Measurements from ENCODE around the gene AUTS2. TPM values are rescaled to one million over a fixed set of nuclear protein-coding genes. Genes with fewer than 3 reads are reported as not detected.

Gene AUTS2
- total and polyA plus RNA-seq, 2 of the 8 experiments (the other 6 are each of a cell fraction or from before 2014, with no cell fraction given): 25.9 to 101 TPM

GRCh38 chr7:70325509-70326101, 727.3 kb downstream of the AUTS2 start:
- Histone ChIP-seq H2BK12ac (ENCODE audit: low read depth, low read length) (no peak overlapping the region), H4K5ac (ENCODE audit: insufficient read length, low read depth, low read length) (no peak overlapping the region), H3K4me1 (replicated peaks in 1 of 4; ENCODE audit: control insufficient read depth in 3 of 4, insufficient read depth in 4 of 4, low read length in 3 of 4) (0 out of 7 replicates have a peak, but pooled peaks cover 0 to 2% (median 0%) of the 10 kb centered on the region in 4 experiments), H3K14ac (ENCODE audit: insufficient read length) (no peak overlapping the region), H3K9me3 (ENCODE audit: insufficient read depth in 2 of 2, low read depth in 1 of 2, low read length in 1 of 2) (no peaks in the 10 kb centered on the region), H4K8ac (ENCODE audit: extremely low read depth, insufficient read depth, low read length) (no peak overlapping the region), H2AFZ (ENCODE audit: low read length) (no peak overlapping the region), H3K4me3 (ENCODE audit: extremely low read depth in 1 of 4, insufficient read depth in 2 of 4, low read depth in 3 of 4, low read length in 4 of 4) (no peak overlapping the region), H3K56ac (replicated peaks; ENCODE audit: insufficient read length, low read depth, low read length) (no peak overlapping the region), H2BK120ac (replicated peaks; ENCODE audit: low read depth, low read length) (no peak overlapping the region), H2AK5ac (ENCODE audit: low read depth, low read length) (no peak overlapping the region), H4K20me1 (replicated peaks in 1 of 2; ENCODE audit: control insufficient read depth in 1 of 2, insufficient read depth in 2 of 2, low read length in 2 of 2) (no peaks in the 10 kb centered on the region), H3K23me2 (ENCODE audit: low read depth, low read length) (no peaks in the 10 kb centered on the region), H3K36me3 (ENCODE audit: control insufficient read depth in 2 of 4, insufficient read depth in 4 of 4, low read length in 3 of 4) (no peaks in the 10 kb centered on the region), H2BK15ac (ENCODE audit: low read length) (no peak overlapping the region), H3K27me3 (replicated peaks in 1 of 4; ENCODE audit: control insufficient read depth in 3 of 4, extremely low read depth in 1 of 4, insufficient read depth in 3 of 4, low read length in 3 of 4) (peaks cover 0 to 1% (median 0%) of the 10 kb centered on the region in 4 experiments; a peak in 1 of 7 replicates), H3K9ac (replicated peaks in 1 of 4; ENCODE audit: extremely low read depth in 1 of 4, low read depth in 3 of 4, low read length in 3 of 4) (no peak overlapping the region), H3K27ac (ENCODE audit: low read depth, low read length) (no peak overlapping the region), H3K79me1 (ENCODE audit: low read depth, low read length) (no peaks in the 10 kb centered on the region), H3K23ac (ENCODE audit: insufficient read length) (no peak overlapping the region), H3K4ac (replicated peaks; ENCODE audit: insufficient read length, low read depth, low read length) (no peak overlapping the region), H2BK20ac (ENCODE audit: low read length) (no peak overlapping the region), H4K91ac (replicated peaks; ENCODE audit: insufficient read length, low read length) (no peak overlapping the region), H3K79me2 (ENCODE audit: control insufficient read depth in 1 of 2, insufficient read depth in 2 of 2, low read length in 2 of 2) (no peaks in the 10 kb centered on the region), H3K4me2 (ENCODE audit: insufficient read depth in 1 of 2, low read depth in 2 of 2, low read length in 2 of 2) (no peak overlapping the region), H2BK5ac (ENCODE audit: low read depth, low read length) (no peak overlapping the region), H3K18ac (ENCODE audit: extremely low read depth, low read length) (no peak overlapping the region)
- CTCF ChIA-PET (ENCODE audit: partially characterized antibody): no interaction called here
- POLR2A ChIA-PET (ENCODE audit: partially characterized antibody): no interaction called here
- 89% methylated on average over 2 of the region's 2 CpGs; no CpG with 5 or more reads in 1 of the 2 experiments for WGBS, 2 experiments (ENCODE audit: extremely low coverage in 1 of 2, insufficient coverage in 1 of 2, insufficient read length in 1 of 2, insufficient replicate concordance in 2 of 2, low coverage in 1 of 2, low lambda C conversion rate in 2 of 2, missing lambda C conversion rate in 1 of 2)
- DNase-seq (ENCODE audit: low read depth in 1 of 2, low spot score in 2 of 2): no peak
- FAIRE-seq: no peak
- TF ChIP-seq CTBP2 (IDR thresholded peaks at IDR 0.05; ENCODE audit: borderline replicate concordance, insufficient read depth, insufficient read length, low read length) (no peak), SIRT6 (IDR thresholded peaks at IDR 0.05; ENCODE audit: low read length) (no peak), MAX (IDR thresholded peaks at IDR 0.05) (no peak), ZNF274 (IDR thresholded peaks at IDR 0.05; ENCODE audit: borderline replicate concordance, extremely low read depth, low read length) (no peak), BACH1 (IDR thresholded peaks at IDR 0.05; ENCODE audit: low read length) (no peak), CHD1 (IDR thresholded peaks at IDR 0.05; ENCODE audit: low read depth, low read length) (no peak), SP2 (IDR thresholded peaks at IDR 0.05; ENCODE audit: low read length) (no peak), SUZ12 (IDR thresholded peaks at IDR 0.05; ENCODE audit: low read length) (no peak), SP1 (IDR thresholded peaks at IDR 0.05; ENCODE audit: low read depth, low read length) (no peak), BRCA1 (IDR thresholded peaks at IDR 0.05; ENCODE audit: low read depth, low read length) (no peak), JUN (IDR thresholded peaks at IDR 0.05; ENCODE audit: low read depth, low read length) (no peak), HDAC6 (IDR thresholded peaks at IDR 0.05; ENCODE audit: low read depth, low read length) (no peak), MAFK (IDR thresholded peaks at IDR 0.05; ENCODE audit: low read depth, low read length) (no peak), RXRA (IDR thresholded peaks at IDR 0.05; ENCODE audit: insufficient read depth, low read depth, low read length) (no peak), TEAD4 (IDR thresholded peaks at IDR 0.05; ENCODE audit: low read depth, low read length) (no peak), ASH2L (IDR thresholded peaks at IDR 0.05; ENCODE audit: low read length) (no peak)
